GM21717 (cell line): ENCODE results near the gene IGIP.
A peak's percentile ranks its signal among the peaks of the same experiment; 100 is the strongest.

Experiments
- ATAC-seq: cut with Tn5 transposase; IDR thresholded peaks from one replicate; pipeline ENCODE4 v1.9.1; 2021; ENCODE audit warnings: mild to moderate bottlenecking, moderate library complexity; ENCODE audit not compliant: unreplicated experiment

Gene IGIP

DNA sequence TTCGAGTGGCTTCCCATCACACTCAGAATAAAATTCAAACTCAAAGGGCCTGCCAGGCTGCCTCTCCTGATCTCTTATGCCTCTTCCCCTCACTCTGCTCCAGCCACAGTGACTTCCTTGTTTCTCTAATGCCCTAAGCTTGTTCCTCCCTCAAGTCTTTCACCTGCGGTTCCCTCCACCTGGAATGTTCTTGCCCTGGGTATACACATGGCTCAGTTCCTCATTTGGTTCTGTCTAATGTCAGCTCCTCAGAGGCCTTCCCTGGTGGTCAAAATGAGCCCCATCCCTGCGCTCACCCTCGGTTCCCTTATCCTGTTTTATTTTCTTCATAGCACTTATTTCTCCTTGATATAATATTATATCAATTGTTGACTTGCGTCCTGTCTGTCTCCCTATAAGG is 36.5 kb downstream of the IGIP start:
- no peak for ATAC-seq

DNA sequence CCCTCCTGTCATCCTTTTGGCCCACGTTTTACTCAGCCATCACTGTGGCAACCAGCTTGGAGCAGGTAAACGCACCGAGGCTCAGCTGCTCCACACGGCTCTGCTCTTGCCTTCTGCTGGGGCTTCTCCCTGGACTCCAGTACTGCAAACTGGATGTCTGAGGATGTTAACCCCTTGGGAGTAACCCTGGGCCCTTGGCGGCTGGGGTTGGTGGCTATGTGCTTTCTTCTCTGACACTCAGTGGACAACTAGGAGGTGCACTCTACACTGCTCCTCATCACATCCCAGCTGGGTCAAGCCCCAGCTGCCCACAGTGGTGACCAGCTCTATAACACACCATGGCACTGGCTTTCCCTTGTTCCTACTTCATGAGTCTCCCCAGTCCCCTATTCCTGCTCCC is 37.0 kb downstream of the IGIP start:
- ATAC-seq, result no peak

DNA sequence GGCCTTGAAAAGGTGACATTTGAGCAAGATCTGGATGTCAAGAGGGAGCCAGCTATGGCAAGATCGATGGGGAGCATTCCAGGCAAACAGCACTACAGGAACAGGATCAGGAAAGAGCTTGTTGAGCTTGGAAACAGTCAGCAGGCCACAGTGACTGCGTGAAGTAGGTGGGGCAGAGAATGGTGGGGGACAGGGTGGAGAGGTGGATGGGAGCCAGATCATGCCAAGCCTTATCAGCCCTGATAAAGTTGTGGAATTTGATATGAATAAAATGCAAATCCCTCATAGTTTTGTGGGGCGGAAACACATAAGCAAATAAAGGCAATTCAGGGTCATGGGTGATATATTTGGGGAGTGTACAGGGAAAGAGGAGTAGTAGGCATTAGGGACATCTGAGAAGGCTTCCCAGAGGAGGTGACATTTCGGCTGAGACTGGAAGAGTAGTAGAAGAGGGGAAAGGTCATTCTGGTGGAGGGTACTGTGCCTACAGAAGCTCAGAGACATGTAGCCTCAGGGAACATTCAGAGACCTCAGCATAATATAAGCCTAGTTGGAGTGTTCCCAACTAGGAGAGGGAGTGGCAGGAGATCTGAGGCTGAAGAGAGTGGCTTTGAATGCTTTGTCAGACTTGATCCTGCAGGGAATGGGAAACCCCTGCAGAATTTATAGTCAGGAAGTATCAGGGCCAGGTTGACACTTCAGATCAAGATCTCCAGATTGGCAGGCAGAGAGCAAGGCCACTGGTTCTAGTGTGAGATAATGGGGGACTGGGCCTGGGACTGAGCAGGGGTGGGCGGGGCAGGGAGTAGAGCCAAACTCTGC is 39.6 kb downstream of the IGIP start:
- ATAC-seq, result no peak

DNA sequence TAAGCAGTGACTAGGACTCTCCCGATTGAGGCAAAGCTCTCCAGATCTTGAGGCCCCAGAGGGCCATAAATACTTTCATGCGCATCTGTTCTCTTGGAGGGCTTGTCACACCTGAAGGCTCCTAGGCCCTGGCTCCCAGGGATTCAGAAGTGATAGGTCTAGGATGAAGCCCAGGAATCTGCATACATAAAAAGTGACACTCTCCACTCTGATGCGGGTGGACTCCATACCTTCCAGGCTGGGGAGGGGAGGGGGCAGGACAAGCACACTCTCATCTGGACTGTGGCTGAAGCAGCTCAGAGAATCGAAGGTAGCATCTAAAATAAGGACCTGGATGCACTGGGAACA is 40.2 kb downstream of the IGIP start:
- ATAC-seq, result no peak

DNA sequence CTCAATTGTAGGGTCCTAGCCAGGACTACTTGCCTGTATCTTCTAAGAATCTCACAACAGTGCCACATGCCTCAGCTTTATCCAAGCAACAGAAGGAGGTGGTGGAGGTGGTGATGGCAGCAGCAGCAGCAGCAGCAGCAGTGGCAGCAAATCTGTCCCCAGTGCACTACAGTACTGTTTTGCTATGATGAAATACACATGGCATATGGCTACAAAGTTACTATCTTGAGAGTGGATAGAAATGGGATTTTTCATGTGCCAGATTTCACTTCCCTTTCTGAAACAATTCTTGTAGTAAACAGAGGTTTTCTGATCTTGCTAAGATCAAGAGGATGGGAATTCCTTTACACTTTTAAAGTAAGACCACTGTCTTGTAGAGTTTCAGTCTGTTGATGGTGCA is 41.2 kb downstream of the IGIP start:
- ATAC-seq, result no peak

DNA sequence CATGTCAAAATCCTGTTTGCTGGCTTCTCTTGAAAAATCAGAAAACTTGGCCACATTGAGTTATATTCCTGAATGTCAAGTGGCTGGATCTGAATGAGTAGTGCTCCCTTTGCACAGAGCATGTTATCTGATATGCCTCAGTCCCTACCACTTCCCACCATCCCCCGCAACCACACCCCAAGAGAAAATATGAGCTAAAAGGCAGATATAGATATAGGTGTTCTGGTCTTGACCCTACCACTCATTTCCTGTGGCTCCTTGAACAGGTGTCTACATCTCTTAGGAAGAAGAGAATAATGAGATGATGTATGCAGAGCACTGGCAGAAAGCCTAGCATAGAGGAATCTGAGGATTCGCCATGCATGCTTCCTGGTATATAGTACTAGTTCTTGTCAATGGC is 42.6 kb downstream of the IGIP start:
- ATAC-seq, result no peak

DNA sequence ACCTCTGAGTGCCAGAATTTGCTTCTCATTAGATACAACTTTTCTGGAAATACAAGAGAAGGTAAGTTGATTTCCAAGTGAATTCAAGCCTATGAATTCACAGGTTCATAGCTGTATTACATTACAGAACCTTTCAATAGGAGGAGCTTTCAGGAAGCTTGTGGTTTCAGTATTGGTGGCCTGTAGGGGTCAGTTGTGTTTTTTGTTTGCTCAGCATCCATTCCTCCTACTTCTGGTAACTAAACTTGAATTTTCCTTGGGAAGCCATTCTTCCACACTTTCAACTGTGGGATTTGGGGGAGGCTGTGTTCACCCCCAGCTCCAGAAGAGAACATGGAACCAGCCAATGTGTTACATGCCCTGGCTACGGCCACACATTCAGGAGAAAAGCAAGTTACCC is 43.7 kb downstream of the IGIP start:
- ATAC-seq, result no peak

DNA sequence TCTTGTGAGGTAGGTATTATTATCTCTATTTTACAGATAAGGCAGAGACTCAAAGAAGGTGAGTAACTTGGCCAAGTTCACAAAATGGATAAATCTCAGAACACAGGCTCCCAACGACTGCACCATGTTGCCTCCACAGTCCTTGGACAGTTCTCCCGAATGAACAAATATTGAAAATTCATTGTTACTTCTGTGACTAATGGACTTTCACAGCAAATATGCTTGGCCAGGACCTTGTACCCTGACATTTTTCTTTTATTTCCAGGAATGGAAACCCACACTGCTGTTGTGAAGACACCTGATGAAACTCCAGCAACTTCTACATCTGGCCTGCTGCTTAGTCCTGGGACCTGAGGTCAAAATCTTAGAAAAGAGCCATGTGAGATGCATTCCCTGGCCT is 46.7 kb downstream of the IGIP start:
- no peak for ATAC-seq

DNA sequence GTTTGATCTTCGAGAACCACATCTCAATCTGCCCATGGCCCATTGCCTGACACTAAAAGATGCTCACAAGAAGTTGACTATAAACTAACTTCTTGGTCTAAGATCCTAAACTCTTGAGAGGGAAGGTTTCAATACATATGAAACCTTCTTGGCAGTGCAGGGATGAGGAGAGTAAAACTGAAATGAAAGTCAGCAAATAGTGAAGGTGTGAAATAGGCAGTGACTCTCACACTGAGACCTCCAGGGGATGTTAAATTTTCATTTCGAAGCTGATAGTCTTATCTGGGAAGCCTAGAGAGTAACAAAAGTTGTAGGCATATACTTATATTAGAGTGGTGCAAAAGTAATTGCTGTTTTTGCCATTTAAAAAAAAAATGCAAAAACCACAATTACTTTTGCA is 48.3 kb downstream of the IGIP start:
- ATAC-seq, result no peak

DNA sequence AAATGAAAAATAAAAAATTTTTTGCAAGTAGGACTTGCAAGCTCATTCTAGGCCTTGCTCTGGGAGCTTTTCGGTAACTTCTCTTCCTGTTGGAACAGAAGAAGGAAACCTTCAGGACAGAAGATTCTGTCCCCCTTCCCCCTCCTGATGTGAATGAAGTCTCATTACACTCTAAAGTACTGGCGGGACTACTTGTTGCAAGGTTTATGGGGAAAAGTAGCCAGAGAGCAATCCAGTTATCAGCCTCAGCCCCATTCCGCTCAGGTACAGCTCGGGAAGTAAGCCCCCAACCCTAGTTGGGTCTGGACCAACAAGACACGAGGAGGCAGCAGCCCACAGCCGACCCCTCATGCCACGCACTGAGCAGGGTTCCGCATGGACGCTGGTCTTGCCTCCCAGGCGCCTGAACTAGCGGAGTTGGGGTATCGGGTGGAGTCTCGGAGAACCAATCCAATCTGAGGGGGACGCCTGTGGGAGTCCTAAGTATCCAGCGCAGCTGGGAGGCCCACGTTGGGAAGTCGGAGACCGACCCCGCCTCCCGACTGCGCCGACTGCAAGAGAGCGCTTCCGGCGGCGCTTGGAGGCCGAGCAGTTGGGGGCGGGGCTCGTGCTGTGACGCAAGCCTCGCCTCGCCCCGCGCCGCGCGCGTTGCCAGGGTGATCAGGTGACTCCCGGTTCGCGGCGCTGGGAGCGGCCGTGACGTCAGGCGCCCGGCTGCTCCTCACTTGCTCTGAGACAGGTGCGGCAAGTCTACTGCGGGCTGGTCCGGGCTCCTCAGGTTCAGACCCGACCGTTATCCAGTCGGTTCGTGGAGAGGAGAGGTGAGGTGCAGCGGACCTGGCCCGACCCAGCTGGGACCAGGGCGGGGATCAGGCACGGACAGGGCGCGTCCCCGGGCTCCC is 49.0 kb downstream of the IGIP start, which contains the start of gene CYSTM1:
Gene CYSTM1 (plus strand): TSS at position 724 of the 902 bp plus-strand sequence. CDS start 19,278 bp downstream, outside the sequence.
- peak; percentile 94 for ATAC-seq

DNA sequence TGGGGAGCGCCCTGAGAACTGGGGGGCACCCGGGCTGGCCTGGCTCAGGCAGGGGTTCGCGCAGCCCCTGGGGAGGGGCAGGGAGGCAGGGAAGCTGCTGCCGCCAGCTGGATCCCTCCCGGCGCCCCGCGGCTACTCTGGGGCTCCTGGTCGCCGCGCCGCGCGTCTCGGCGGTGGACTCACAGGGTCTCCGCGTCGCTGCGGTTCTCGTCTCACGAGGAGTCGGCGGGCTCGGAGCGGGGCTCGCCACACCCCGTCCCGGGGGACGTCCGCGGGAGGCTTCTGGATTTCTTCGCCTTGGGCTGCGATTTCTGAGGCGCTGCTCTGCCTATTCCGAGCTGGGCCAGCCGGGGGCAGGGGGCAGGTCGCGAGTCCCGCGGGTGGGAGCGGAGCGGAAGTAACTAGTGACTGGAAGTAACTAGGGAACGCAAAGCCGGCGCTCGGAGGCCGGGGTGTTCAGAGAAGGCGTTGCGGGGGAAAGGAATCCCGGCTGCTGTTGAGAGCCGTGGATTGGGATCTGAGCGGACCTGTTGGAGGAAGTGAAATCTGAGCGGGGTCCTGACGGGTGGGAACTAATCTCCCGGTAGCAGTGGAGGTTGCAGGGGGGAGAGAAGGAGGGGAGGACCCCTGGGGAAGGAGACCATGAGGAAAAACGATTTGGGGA is 49.8 kb downstream of the IGIP start:
- ATAC-seq, result peak; percentile 42

DNA sequence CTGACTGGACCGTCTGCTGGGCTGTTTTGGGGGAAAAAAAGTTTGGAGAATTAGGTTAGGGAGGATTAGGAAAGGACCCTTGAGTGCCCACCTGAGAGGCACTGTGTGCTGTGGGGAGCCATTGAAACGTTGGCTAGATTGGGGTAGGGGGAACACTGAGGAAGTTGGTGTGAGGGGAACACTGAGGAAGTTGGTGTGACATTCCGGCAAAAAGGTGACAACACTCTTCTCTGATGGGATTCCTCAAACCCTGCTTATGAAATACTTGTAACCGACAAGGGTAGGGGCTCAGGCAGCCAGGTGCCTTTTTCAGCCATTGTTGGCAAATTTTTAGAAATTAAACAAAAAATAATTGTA is 50.3 kb downstream of the IGIP start:
- no peak for ATAC-seq

DNA sequence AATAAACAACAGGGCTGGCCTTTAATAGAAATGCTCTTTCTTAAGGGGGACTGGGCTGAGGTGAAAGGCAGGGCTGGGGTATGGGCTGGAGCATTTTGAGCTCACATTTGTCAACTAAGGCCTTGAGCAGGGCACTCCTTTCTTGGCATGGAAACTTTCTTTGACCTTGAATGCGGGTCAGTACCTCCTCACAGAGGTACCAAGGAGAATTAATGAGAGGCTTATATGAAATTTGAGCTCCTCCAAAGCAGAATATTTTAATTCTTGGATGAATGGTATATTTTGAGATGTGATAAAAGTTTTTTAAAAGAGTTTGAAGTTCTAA is 52.3 kb downstream of the IGIP start:
- no peak for ATAC-seq

DNA sequence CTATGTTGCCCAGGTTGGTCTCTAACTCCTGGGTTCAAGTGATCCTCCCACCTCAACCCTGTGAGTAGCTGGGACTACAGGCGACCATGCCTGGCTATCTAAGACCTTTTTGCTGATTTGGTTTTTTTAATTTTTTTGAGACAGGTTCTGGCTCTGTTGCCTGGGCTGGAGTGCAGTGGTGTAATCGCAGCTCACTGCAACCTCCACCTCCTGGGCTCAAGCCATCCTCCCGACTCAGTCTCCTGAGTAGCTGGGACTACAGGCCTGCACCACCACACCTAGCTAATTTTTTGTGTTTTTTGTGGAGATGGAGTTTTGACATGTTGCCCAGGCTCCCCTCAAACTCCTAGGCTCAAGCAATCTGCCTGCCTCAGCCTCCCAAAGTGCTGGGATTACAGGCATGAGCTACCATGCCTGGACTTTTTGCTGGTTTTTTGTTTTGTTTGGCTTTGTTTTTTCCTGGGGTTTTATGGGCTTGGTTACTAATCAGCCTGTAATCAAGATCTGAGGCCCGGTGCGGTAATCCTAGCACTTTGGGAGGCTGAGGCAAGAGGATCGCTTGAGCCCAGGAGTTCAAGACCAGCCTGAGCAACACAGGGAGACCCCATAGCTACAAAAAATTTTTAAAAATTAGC is 52.9 kb downstream of the IGIP start:
- no peak for ATAC-seq
